ENCODE measurements around the gene PLEKHM3.

DNA sequence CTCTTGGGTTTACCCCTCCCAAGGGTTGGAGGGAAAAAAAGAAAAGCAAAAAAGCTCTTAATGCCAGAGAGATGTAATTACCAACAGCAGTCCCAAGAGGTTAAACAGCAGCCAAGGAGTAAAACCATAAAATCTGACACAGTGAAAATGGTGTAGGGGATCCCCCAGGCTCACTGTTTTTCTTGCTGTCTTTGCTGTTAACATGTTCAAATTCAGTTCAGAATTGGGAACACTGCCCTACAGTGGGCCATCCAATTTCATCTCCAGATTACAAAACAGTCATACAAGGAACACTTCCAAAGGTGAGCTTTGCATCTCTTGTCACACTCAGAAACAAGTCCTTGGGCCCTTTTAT is 54.5 kb downstream of the PLEKHM3 start:
- TF ChIP-seq, protein P1, sequence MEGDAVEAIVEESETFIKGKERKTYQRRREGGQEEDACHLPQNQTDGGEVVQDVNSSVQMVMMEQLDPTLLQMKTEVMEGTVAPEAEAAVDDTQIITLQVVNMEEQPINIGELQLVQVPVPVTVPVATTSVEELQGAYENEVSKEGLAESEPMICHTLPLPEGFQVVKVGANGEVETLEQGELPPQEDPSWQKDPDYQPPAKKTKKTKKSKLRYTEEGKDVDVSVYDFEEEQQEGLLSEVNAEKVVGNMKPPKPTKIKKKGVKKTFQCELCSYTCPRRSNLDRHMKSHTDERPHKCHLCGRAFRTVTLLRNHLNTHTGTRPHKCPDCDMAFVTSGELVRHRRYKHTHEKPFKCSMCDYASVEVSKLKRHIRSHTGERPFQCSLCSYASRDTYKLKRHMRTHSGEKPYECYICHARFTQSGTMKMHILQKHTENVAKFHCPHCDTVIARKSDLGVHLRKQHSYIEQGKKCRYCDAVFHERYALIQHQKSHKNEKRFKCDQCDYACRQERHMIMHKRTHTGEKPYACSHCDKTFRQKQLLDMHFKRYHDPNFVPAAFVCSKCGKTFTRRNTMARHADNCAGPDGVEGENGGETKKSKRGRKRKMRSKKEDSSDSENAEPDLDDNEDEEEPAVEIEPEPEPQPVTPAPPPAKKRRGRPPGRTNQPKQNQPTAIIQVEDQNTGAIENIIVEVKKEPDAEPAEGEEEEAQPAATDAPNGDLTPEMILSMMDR (IDR thresholded peaks at IDR 0.05; ENCODE audit: low read depth, low read length, missing input control): no peak
- no peak for TF ChIP-seq SP1 (IDR thresholded peaks at IDR 0.05)
- TF ChIP-seq NR2F2 (IDR thresholded peaks at IDR 0.05): no peak
- no peak for TF ChIP-seq MAX (IDR thresholded peaks at IDR 0.05)
- no peak for TF ChIP-seq FOXA1 (IDR thresholded peaks at IDR 0.05)
- no peak for TF ChIP-seq TAF1 (conservative IDR thresholded peaks at IDR 0.05)
- peak in 1 of 2 donors; percentile 18 for TF ChIP-seq RAD21 (IDR thresholded peaks at IDR 0.05)
- no peak for TF ChIP-seq YY1 (IDR thresholded peaks at IDR 0.05)
- TF ChIP-seq, protein P2, sequence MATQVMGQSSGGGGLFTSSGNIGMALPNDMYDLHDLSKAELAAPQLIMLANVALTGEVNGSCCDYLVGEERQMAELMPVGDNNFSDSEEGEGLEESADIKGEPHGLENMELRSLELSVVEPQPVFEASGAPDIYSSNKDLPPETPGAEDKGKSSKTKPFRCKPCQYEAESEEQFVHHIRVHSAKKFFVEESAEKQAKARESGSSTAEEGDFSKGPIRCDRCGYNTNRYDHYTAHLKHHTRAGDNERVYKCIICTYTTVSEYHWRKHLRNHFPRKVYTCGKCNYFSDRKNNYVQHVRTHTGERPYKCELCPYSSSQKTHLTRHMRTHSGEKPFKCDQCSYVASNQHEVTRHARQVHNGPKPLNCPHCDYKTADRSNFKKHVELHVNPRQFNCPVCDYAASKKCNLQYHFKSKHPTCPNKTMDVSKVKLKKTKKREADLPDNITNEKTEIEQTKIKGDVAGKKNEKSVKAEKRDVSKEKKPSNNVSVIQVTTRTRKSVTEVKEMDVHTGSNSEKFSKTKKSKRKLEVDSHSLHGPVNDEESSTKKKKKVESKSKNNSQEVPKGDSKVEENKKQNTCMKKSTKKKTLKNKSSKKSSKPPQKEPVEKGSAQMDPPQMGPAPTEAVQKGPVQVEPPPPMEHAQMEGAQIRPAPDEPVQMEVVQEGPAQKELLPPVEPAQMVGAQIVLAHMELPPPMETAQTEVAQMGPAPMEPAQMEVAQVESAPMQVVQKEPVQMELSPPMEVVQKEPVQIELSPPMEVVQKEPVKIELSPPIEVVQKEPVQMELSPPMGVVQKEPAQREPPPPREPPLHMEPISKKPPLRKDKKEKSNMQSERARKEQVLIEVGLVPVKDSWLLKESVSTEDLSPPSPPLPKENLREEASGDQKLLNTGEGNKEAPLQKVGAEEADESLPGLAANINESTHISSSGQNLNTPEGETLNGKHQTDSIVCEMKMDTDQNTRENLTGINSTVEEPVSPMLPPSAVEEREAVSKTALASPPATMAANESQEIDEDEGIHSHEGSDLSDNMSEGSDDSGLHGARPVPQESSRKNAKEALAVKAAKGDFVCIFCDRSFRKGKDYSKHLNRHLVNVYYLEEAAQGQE (IDR thresholded peaks at IDR 0.05): no peak
- no peak for TF ChIP-seq ATF3 (IDR thresholded peaks at IDR 0.05)

All from liver (tissue), 3 donors.